ENCODE results near the gene FGF3.

The FGF3 gene

DNA sequence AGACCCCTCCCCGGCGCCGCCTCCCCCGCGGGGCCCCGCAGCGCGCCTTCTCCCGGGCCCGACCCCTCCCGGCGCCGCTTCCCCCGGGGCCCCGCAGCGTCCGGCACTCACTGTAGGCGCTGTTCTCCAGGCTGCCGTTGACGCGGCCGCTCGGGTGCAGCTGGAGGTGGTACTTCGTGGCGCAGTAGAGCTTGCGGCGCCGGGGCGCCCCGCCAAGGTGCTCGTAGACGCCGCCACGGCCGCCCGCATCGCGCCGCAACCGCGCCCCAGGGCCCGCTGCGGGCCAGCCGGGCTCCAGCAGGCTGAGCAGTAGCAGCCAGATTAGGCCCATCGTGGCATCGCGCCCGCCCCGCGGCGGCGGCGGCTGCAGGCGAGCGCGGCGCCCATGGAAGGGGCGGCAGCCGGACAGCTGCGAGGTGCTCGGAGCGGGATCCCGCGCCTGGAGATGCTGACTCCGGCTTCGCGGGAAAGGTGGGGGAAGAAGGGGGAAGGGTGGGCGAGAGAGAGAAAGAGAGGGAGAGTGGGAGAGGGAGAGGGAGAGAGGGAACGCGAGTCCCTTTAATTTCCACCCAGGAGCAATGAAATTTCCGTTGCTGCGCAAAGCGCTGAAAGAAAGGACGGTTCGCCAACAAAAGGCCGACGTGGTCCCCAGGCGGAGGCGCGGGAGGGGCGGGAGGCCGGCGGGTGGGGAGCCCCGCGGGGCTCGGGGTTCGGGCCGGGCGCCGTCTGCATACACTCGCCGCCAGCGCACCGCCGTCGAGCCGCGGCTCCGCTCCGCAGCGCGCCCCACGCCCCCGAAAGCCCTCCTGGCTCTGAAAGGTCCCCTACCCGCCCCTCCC is at the start of gene FGF3:
Gene FGF3, minus strand, starts transcription at position 814 of the 839 bp plus-strand sequence. Its CDS starts 483 bp downstream, at position 331.
- DNase-seq = no peak

GRCh38 chr11:69868871-69869270 is 49.7 kb upstream of the FGF3 start:
- no peak for DNase-seq

DNA sequence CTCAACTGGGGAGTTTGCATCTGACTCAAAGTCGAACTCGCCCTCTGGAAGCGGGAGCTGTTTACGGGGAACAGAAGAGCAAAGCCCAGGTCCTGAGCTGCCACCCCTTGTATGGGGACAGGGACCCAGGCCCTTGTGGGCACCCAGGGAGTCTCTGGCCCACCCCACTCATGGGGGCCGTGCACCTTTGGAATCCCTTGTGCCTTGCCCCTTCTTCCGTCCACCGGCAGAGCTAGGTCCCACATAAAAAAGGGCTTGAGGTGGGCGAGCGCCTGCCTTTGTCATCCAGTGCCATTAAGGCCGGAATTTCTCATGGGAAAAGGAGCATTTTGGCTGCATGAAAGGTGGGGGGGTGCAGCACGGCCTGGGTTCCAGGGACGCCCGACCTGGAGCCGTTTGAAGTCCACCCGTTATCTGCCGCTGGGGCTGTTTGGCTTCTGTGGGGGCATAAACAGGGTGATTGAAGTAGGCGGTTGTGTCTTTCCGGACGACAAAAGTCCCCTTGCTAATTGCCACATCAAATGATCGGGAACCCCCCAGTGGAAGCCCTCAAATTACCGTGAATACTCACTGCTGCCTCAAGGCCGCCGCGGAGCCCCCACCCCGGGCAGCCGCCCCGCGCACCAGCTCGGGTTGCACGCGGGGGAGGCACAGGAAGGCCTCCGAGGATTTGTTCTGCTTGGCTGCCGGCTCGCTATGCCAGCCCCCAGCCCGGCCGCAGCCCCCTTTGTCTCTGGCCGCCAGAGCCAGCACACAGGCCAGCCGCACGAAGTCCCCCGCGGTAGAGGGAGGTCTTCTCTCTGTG is 49.0 kb upstream of the FGF3 start:
- no peak for DNase-seq

GRCh38 chr11:69867076-69868005 is 48.1 kb upstream of the FGF3 start:
- no peak for DNase-seq

DNA sequence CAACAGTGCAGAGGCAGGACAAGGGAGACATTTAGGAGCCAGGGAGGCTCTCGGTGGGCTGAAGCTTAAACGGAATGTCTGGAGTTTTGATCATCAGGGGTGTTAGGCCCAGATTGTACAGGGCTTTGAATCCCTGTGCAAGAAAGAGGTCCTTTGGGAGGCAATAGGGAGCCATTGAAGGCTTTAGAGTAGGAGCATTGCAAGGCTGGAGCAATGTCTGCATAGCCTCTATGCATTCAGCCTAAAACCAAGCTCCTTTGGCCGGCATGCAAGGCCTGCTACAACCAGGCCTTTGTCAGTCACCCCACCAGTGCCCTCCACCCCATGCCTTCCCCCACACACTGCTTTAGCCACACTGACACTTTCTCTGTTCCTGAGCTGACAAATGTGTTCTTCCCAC is 47.4 kb upstream of the FGF3 start:
- no peak for DNase-seq

DNA sequence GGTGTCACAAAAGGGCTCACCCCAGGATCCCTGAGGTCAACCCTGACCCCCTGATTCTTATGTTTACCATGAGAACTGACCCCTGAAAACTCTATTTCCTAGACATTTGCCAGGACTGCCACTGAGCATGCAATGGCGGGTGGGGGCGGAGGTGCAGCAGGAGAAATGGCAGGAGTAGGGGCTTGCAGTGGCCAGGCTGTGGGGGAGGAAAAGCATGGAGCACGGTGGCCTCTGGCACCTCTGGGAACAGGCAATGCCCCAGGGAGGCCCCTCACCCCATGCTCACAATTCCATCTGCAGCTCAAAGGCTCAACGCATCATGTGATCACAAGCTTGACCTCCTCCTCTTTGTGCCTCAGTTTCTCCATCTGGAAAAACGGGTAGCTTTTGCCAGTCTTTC is 46.5 kb upstream of the FGF3 start:
- no peak for DNase-seq

GRCh38 chr11:69864686-69865661 is 45.8 kb upstream of the FGF3 start:
- no peak for DNase-seq

GRCh38 chr11:69863544-69864200 is 44.5 kb upstream of the FGF3 start:
- no peak for DNase-seq

GRCh38 chr11:69862797-69863543 is 43.8 kb upstream of the FGF3 start:
- no peak for DNase-seq

- DNase-seq = no peak
Measured at GRCh38 chr11:69862331-69862771, 43.1 kb upstream of the FGF3 start.

- no peak for DNase-seq
Measured at GRCh38 chr11:69861901-69862300, 42.7 kb upstream of the FGF3 start.

GRCh38 chr11:69860796-69861445 is 41.7 kb upstream of the FGF3 start:
- DNase-seq = no peak

DNA sequence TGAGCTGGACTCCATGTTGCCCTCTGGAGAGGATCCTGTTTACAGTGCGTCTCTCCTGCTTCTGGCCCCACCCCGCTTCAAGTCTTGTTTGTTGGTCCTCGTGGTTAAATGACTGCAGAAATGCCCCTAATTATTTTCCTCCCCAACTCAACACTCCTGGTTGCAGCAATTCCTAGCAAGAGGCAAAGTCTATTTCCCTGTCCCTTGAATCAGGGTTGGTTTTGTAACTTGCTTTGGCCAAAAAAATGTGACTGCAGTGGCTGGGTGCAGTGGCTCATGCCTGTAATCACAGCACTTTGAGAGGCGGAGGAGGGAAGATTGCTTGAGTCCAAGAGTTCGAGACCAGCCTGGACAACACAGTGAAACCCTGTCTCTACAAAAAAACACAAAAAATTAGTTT is 41.0 kb upstream of the FGF3 start:
- no peak for DNase-seq

DNA sequence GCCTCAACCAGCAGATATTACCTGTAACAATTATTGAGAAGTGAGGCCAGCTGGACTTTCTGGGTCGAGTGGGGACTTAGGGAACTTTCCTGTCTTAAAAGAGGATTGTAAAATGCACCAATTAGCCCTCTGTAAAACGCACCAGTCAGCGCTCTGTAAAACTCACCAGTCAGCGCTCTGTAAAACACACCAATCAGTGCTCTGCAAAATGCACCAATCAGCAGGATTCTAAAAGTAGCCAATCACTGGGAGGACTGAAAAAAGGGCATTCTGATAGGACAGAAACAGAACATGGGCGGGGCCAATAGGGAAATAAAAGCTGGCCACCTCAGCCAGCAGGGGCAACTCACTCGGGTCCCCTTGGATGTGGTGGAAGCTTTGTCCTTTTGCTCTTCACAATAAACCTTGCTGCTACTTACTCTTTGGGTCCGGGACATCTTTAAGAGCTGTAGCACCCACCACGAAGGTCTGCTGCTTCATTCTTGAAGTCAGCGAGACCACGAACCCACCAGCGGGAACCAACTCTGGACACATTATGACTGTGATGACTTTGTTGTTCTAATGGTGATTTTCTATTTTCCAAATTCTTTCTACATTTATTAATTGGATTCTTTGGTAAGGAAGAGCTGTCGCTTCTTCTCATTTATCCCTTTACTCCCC is 40.2 kb upstream of the FGF3 start:
- no peak for DNase-seq

DNA sequence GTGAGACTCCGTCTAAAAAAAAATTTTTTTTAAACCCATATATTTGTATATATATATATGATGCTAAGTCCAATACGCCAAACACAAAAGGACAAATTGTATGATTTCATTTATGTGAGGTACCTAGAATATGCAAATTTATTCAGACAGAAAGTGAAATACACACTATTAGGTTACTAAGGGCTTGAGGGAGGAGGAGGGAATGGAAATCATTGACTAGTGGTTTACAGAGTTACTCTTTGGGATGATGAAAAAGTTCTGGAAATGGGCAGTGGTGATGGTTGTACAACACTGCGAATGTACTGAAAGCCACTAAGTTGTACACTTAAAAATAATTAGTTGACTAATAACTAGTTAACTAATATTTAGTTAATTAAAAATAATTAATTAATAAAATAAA is 36.2 kb upstream of the FGF3 start:
- DNase-seq = no peak

- no peak for DNase-seq
Measured at GRCh38 chr11:69854713-69855112, 35.5 kb upstream of the FGF3 start.

DNA sequence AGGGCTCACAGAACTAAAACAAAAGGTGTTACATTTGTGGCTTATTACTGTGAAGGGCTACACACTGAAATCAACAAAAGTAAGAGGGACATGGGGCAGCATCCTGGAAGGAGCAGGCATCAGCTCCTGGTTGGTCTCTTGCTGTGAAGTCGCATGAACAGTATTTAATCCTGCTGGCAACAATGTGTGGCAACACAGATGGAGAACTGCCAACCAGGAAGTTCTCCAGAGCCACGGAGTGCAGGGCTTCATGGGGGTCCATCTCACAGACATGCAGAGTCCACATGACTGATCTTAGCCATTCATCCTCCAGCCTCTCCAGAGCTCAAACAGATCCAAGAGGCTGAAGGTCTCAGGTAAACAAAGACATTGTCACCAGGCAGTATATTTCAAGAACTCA is 32.8 kb upstream of the FGF3 start:
- no peak for DNase-seq

GRCh38 chr11:69848201-69848600 is 29.0 kb upstream of the FGF3 start:
- DNase-seq = no peak

- DNase-seq = no peak
Measured at GRCh38 chr11:69844396-69844795, 25.2 kb upstream of the FGF3 start.

Measured in hippocampal formation (tissue), 2 donors.